HTERT RPE-1 (cell line): ENCODE results near the gene FMNL1.

Experiments used
- in situ Hi-C: fragments of 300-500 bp; cut with MboI; formaldehyde crosslinking; loops from 4 replicates; pipeline ENCODE4 v1.14.3; 2020; ENCODE audit warnings: low sequenced_read_pairs

The FMNL1 gene

GRCh38 chr17:45255358-45255757 is 33.7 kb downstream of the FMNL1 start:
- in situ Hi-C loops, result no loop called here

- in situ Hi-C loops, result no loop called here
Measured at GRCh38 chr17:45256114-45256966, 34.7 kb downstream of the FMNL1 start.

GRCh38 chr17:45257115-45257514 is 35.4 kb downstream of the FMNL1 start:
- in situ Hi-C loops, result no loop called here

GRCh38 chr17:45258981-45259380 is 37.3 kb downstream of the FMNL1 start:
- in situ Hi-C loops, result no loop called here

GRCh38 chr17:45260204-45260783 is 38.6 kb downstream of the FMNL1 start:
- in situ Hi-C loops, result no loop called here

- in situ Hi-C loops, result no loop called here
Measured at GRCh38 chr17:45261577-45262515, 40.2 kb downstream of the FMNL1 start, which contains the start of gene SPATA32. Gene SPATA32 (minus strand): TSS chr17:45262094. CDS start chr17:45262016, 78 bp downstream.

- in situ Hi-C loops, result no loop called here
Measured at GRCh38 chr17:45262516-45263476, 41.1 kb downstream of the FMNL1 start.

- in situ Hi-C loops, result no loop called here
Measured at GRCh38 chr17:45263477-45263860, 41.8 kb downstream of the FMNL1 start.

- in situ Hi-C loops, result no loop called here
Measured at GRCh38 chr17:45264430-45264829, 42.7 kb downstream of the FMNL1 start.

GRCh38 chr17:45264988-45265387 is 43.3 kb downstream of the FMNL1 start:
- in situ Hi-C loops, result no loop called here

GRCh38 chr17:45265821-45266220 is 44.1 kb downstream of the FMNL1 start:
- in situ Hi-C loops, result no loop called here

- in situ Hi-C loops, result no loop called here
Measured at GRCh38 chr17:45266372-45266926, 44.8 kb downstream of the FMNL1 start.

- in situ Hi-C loops, result no loop called here
Measured at GRCh38 chr17:45267436-45268055, 45.9 kb downstream of the FMNL1 start.

GRCh38 chr17:45269912-45270311 is 48.2 kb downstream of the FMNL1 start:
- in situ Hi-C loops, result no loop called here

GRCh38 chr17:45270828-45271418 is 49.2 kb downstream of the FMNL1 start:
- in situ Hi-C loops, result no loop called here

GRCh38 chr17:45271603-45272002 is 49.9 kb downstream of the FMNL1 start:
- in situ Hi-C loops, result no loop called here

- in situ Hi-C loops, result no loop called here
Measured at GRCh38 chr17:45273551-45273957, 51.9 kb downstream of the FMNL1 start.

- in situ Hi-C loops, result no loop called here
Measured at GRCh38 chr17:45274033-45274432, 52.3 kb downstream of the FMNL1 start.

- in situ Hi-C loops, result no loop called here
Measured at GRCh38 chr17:45276031-45276430, 54.3 kb downstream of the FMNL1 start.
